Body of pancreas (tissue), 4 donors: ENCODE measurements around the gene POLR3E. TPM values are rescaled to one million over a fixed set of nuclear protein-coding genes. Genes with fewer than 3 reads are reported as not detected.
"Not testable (repeated sequence)": the region's sequence is repeated elsewhere in the genome, so short reads cannot be mapped to it uniquely, and the experiment has no call there.

ENCODE experiments used
- ATAC-seq: fragments of 150-250 bp; one replicate; pipeline ENCODE4 v1.9.1; 2016
- DNase-seq, 4 donors: peaks; one replicate each; pipeline ENCODE4 v3.0.0-alpha.2; 2019
- H3K27ac ChIP-seq, 4 donors: fragments of 200-600 bp; sonication (generic); 1 replicate in 3 of 4; 2 replicates in 1 of 4; pipeline versions ENCODE4 v1.5.1 to v1.6.1; 2016 to 2019; ENCODE audit warnings: mild to moderate bottlenecking in 1 of 4, mixed read lengths in 1 of 4, moderate library complexity in 1 of 4
- H3K27me3 ChIP-seq, 2 donors: fragments of 200-600 bp; sonication (generic); one replicate each; pipeline ENCODE4 v1.6.0; 2016; ENCODE audit warnings: mild to moderate bottlenecking in 1 of 2
- H3K36me3 ChIP-seq, 2 donors: fragments of 200-600 bp; sonication (generic); replicated peaks in 1 of 2; 2 replicates each; pipeline ENCODE4 v1.5.1; 2016; ENCODE audit warnings: low read depth in 2 of 2; ENCODE audit not compliant: insufficient read depth in 1 of 2
- H3K4me1 ChIP-seq: fragments of 200-600 bp; sonication (generic); one replicate; pipeline ENCODE4 v1.6.0; 2016
- H3K4me3 ChIP-seq, 2 donors: fragments of 200-600 bp; sonication (generic); 1 replicate in 1 of 2; 2 replicates in 1 of 2; pipeline ENCODE4 v1.5.1; 2016 to 2019
- H3K9me3 ChIP-seq, 3 donors: fragments of 200-600 bp; sonication (generic); 1 replicate in 2 of 3; 2 replicates in 1 of 3; pipeline ENCODE4 v1.5.1; 2016
- POLR2A ChIP-seq, 3 donors: fragments of 450-650 bp; IDR thresholded peaks; one replicate each; pipeline ENCODE4 v1.6.1; 2016; ENCODE audit warnings: antibody characterized with exemption in 3 of 3, mild to moderate bottlenecking in 2 of 3
- WGBS, 2 donors: methylation state at CpG; one replicate each; pipeline ENCODE4 v1.1.5; 2017; 5-methylcytosine and 5-hydroxymethylcytosine counted together
- intact Hi-C: fragments of 100-400 bp; cut with DNase I; formaldehyde crosslinking; loops from one replicate; pipeline ENCODE4 v1.15.1; 2023
- total RNA-seq, 2 donors: library from RNA; depleted of rRNA; stranded (reverse); fragments of >200 nt; gene quantifications; one replicate each; pipeline ENCODE4 v1.1.0, GENCODE V29; 2016
- TF ChIP-seq, protein P1 (sequence below), 7 experiments: fragments of 450-650 bp in 4 of 7; fragments of 200-600 bp in 3 of 7; sonication (generic) in 3 of 7; IDR thresholded peaks; one replicate each; pipeline ENCODE4 v1.5.1; 2016 to 2019; ENCODE audit warnings: antibody characterized with exemption in 7 of 7

POLR3E gene
- total RNA-seq, 2 donors from 2014 or later = 52.1 to 94.9 TPM

DNA sequence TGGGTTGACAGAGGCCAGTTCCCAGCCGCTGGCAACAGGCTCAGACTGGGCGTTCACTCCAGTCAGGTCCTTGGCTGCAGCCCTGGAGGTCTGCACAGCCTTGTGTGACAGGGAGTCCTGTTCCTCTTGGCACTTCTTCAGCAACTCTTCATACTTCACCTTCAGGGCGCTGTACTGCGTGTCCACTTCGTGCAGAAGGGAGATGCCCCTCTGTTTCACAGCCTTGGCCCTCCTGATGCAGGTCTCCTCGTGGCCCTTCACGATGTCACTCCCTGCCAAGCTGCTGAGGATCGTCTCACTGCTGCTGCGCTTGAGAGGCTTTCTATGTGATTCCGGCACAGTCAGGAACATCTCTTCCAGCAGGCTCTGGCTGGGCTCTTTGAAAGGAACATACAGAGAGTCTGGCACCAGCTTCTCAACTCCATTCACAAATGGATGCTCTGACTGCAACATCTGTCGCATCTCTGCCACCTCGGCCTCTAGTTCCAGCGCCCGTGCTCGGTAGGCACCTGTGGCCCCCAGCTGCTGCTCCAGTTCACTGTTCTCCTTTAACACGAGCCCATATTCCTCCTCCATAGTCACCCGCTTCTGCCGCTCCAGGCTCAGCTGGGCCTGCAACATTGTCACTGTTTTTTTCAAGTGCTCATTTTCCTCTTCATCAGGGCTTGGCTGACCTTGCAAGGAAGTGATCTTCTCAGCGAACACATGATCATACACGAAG, 50.1 kb downstream of the POLR3E start:
- 88 to 90% methylated on average over 16 to 20 of the region's 20 CpGs for WGBS, 2 donors
- DNase-seq (no peak), ATAC-seq (no peak)
- Histone ChIP-seq H3K27ac (no peak overlapping the region), H3K36me3 (peaks cover 0 to 18% of the 10 kb centered on the region in 2 donors), H3K27me3 (no peaks in the 10 kb centered on the region), H3K4me3 (no peak overlapping the region), H3K4me1 (no peaks in the 10 kb centered on the region), H3K9me3 (no peaks in the 10 kb centered on the region)
- intact Hi-C loops = no loop called here
- TF ChIP-seq, protein P1, sequence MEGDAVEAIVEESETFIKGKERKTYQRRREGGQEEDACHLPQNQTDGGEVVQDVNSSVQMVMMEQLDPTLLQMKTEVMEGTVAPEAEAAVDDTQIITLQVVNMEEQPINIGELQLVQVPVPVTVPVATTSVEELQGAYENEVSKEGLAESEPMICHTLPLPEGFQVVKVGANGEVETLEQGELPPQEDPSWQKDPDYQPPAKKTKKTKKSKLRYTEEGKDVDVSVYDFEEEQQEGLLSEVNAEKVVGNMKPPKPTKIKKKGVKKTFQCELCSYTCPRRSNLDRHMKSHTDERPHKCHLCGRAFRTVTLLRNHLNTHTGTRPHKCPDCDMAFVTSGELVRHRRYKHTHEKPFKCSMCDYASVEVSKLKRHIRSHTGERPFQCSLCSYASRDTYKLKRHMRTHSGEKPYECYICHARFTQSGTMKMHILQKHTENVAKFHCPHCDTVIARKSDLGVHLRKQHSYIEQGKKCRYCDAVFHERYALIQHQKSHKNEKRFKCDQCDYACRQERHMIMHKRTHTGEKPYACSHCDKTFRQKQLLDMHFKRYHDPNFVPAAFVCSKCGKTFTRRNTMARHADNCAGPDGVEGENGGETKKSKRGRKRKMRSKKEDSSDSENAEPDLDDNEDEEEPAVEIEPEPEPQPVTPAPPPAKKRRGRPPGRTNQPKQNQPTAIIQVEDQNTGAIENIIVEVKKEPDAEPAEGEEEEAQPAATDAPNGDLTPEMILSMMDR (IDR thresholded peaks at IDR 0.05) = no peak
- no peak for TF ChIP-seq POLR2A (IDR thresholded peaks at IDR 0.05)

- intact Hi-C loops = no loop called here
- DNase-seq (no peak), ATAC-seq (no peak)
- Histone ChIP-seq H3K9me3 (no peaks in the 10 kb centered on the region), H3K27me3 (no peaks in the 10 kb centered on the region), H3K4me1 (peaks cover 3% of the 10 kb centered on the region), H3K36me3 (peaks cover 0 to 18% of the 10 kb centered on the region in 2 donors), H3K4me3 (no peak overlapping the region), H3K27ac (no peak overlapping the region)
- 61 to 72% methylated on average over 2 of the region's 2 CpGs for WGBS, 2 donors
- TF ChIP-seq, protein P1 (IDR thresholded peaks at IDR 0.05) = no peak
- no peak for TF ChIP-seq POLR2A (IDR thresholded peaks at IDR 0.05)
These were observed 51.1 kb downstream of the POLR3E start for GRCh38 chr16:22348291-22348690.

DNA sequence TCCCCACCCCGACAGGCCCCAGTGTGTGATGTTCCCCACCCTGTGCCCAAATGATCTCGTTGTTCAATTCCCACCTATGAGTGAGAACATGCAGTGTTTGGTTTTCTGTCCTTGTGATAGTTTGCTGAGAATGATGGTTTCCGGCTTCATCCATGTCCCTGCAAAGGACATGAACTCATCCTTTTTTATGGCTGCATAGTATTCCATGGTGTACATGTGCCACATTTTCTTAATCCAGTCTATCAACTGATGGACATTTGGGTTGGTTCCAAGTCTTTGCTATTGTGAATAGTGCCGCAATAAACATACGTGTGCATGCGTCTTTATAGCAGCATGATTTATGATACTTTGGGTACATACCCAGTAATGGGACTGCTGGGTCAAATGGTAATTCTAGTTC, 53.8 kb downstream of the POLR3E start:
- H3K4me1 ChIP-seq = peaks cover 15% of the 10 kb centered on the region
- intact Hi-C loops, ATAC-seq: not testable (repeated sequence)

GRCh38 chr16:22352140-22352539, 54.9 kb downstream of the POLR3E start:
- no peak overlapping the region for H3K4me3 ChIP-seq
- no peaks in the 10 kb centered on the region for H3K9me3 ChIP-seq
- WGBS, 2 donors = 98 to 99% methylated on average over 6 of the region's 6 CpGs
- DNase-seq (no peak), ATAC-seq (no peak)
- no peaks in the 10 kb centered on the region for H3K27me3 ChIP-seq
- no peak overlapping the region for H3K27ac ChIP-seq
- peaks cover 0 to 11% of the 10 kb centered on the region in 2 donors for H3K36me3 ChIP-seq
- H3K4me1 ChIP-seq = peaks cover 15% of the 10 kb centered on the region
- intact Hi-C loops = no loop called here
- TF ChIP-seq, protein P1 (IDR thresholded peaks at IDR 0.05) = no peak
- TF ChIP-seq POLR2A (IDR thresholded peaks at IDR 0.05) = no peak

More for the DNA sequence above, 53.8 kb downstream of the POLR3E start:
- H3K27ac ChIP-seq, H3K9me3 ChIP-seq, DNase-seq, H3K27me3 ChIP-seq, H3K4me3 ChIP-seq: not testable (repeated sequence)
- WGBS, 2 donors = 96 to 97% methylated on average over 6 of the region's 6 CpGs
- H3K36me3 ChIP-seq = peaks cover 0 to 18% of the 10 kb centered on the region in 2 donors

DNA sequence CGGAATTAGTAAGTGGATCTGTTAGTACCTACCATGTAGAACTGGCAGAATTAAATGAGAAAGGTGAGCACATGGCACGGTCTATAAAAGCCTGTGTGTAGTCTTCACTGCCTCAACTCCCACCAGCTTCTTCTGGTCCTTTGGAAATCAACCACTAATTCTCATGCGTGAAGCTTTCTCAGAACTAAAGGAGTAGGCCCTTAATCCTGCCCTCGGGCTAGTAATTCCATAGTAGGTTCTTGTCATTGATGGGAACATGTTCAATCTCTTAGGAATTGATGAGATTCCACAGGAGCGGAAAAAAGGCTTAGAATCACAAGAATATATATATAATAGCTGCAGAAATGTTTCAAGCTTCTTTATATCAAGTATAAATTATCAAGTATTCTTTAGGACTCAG, 55.5 kb downstream of the POLR3E start:
- intact Hi-C loops = no loop called here
- Histone ChIP-seq H3K27ac (peak overlapping the region in 2 of 4 donors; percentile 62 to 67), H3K4me1 (peaks cover 15% of the 10 kb centered on the region), H3K4me3 (no peak overlapping the region), H3K9me3 (no peaks in the 10 kb centered on the region), H3K27me3 (no peaks in the 10 kb centered on the region), H3K36me3 (peaks cover 0 to 7% of the 10 kb centered on the region in 2 donors)
- TF ChIP-seq POLR2A (IDR thresholded peaks at IDR 0.05) = no peak
- no peak for ATAC-seq
- WGBS, 2 donors = 93 to 97% methylated on average over 5 of the region's 5 CpGs
- no peak for DNase-seq
